Measurements from ENCODE around the gene OGFOD1. TPM values are rescaled to one million over a fixed set of nuclear protein-coding genes. Genes with fewer than 3 reads are reported as not detected.

The OGFOD1 gene
- total and polyA plus RNA-seq, 9 of the 15 experiments (the other 6 are each of a cell fraction or from before 2014, with no cell fraction given), result 60.4 to 134 (median 85.8) TPM

DNA sequence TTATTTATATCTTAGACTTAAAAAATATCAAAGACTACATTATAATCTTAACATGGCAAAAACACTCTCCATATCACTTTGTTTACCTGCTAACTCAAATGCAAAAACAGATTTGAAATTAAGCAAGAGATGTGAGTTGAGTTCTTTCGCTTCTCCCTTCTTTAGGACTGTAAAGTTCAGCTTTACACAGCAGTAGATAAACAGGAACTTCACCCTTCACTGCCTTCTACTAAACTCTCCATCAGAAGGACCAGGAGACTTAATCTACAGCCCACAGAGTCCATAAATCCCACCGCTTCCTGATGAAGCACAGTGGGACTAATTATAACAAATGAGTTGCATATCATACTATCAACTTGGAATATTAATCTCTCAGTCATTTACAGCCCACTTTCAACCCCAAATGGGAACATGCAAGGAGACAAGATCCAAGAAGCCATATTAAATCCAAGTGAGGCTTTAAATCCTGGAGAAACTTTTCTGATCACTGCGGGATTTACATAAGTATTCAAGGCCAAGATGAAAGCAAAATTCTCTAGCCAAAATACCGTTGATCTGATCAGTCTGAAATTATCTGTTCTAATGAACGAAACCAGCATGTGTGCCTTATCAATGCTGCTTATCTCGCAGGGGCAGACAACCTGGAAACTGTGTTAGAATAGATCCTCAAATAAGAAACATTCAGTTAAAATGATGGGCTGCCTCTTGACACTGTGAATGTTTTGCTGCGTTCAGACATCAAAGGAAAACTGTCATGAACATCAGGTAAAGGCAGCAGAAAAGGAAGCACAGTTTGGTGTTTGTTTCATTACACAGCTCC, 27.6 kb upstream of the OGFOD1 start:
- ATAC-seq (peak; percentile 30; the same call in 2 of the 3 replicates), DNase-seq (ENCODE audit: extremely low read depth in 1 of 4, low spot score in 3 of 4) (peak in 2 of 4 experiments; percentile 23 to 50), FAIRE-seq (peak; percentile 76)
- Histone ChIP-seq H3K4me3 (peak overlapping the region; percentile 90), H3K4me1 (replicated peaks in 1 of 2; ENCODE audit: control insufficient read depth in 2 of 2, insufficient read depth in 2 of 2, low read length in 2 of 2) (peaks cover 23 to 42% of the 10 kb centered on the region in 2 experiments), H3K27ac (ENCODE audit: extremely low read depth, low read depth, low read length) (peak overlapping the region; percentile 85), H2AFZ (ENCODE audit: low read depth, low read length) (no peak overlapping the region), H3K9ac (ENCODE audit: insufficient read depth in 1 of 2, low read depth in 2 of 2, low read length in 2 of 2) (peak overlapping the region; percentile 70 to 94), H3K9me1 (ENCODE audit: control insufficient read depth, insufficient read depth, low read length) (no peaks in the 10 kb centered on the region), H3K4me2 (ENCODE audit: insufficient read depth, low read length) (peak overlapping the region; percentile 79), H3K27me3 (ENCODE audit: control insufficient read depth in 2 of 2, insufficient read depth in 2 of 2, low read length in 2 of 2) (no peaks in the 10 kb centered on the region), H3K9me3 (replicated peaks; ENCODE audit: control insufficient read depth, insufficient read depth, low read depth, low read length) (no peaks in the 10 kb centered on the region), H3K79me2 (ENCODE audit: control insufficient read depth, insufficient read depth, low read length) (peaks cover 62% of the 10 kb centered on the region), H3K36me3 (ENCODE audit: control insufficient read depth, insufficient read depth, low read length) (peaks cover 7% of the 10 kb centered on the region; the same call in 1 of the 3 replicates), H4K20me1 (replicated peaks; ENCODE audit: control insufficient read depth, insufficient read depth, low read length) (peaks cover 12% of the 10 kb centered on the region; the same call in 1 of the 2 replicates)
- in situ Hi-C loops (cut with MboI) (no loop called here), intact Hi-C loops (cut with micrococcal nuclease) (loop anchor here (2.0 kb wide), 1 partner anchor 67 kb away; no protein-coding TSS in a partner anchor)
- WGBS (ENCODE audit: insufficient coverage, low coverage, missing lambda C conversion rate), result 3% methylated on average over 7 of the region's 7 CpGs
- POLR2A ChIA-PET, result interaction anchor here (0.7 to 2.1 kb wide), 4 partner anchors 10 to 134 kb away, joined by 3 to 6 read pairs (median 5); partner anchors contain the start of genes NUDT21 and OGFOD1
- BruUV-seq (replicated peaks), result TSS peak; percentile 70
- CTCF ChIA-PET (ENCODE audit: low intra/inter-chr PET ratio), result no interaction called here
- TF ChIP-seq, protein P1, sequence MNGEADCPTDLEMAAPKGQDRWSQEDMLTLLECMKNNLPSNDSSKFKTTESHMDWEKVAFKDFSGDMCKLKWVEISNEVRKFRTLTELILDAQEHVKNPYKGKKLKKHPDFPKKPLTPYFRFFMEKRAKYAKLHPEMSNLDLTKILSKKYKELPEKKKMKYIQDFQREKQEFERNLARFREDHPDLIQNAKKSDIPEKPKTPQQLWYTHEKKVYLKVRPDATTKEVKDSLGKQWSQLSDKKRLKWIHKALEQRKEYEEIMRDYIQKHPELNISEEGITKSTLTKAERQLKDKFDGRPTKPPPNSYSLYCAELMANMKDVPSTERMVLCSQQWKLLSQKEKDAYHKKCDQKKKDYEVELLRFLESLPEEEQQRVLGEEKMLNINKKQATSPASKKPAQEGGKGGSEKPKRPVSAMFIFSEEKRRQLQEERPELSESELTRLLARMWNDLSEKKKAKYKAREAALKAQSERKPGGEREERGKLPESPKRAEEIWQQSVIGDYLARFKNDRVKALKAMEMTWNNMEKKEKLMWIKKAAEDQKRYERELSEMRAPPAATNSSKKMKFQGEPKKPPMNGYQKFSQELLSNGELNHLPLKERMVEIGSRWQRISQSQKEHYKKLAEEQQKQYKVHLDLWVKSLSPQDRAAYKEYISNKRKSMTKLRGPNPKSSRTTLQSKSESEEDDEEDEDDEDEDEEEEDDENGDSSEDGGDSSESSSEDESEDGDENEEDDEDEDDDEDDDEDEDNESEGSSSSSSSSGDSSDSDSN (IDR thresholded peaks at IDR 0.05; ENCODE audit: borderline replicate concordance in 1 of 2, low read depth in 2 of 2, low read length in 2 of 2), result 0 out of 4 replicates have a peak, but pooled peaks of 1 of the 2 experiments have one; percentile 18
- TF ChIP-seq POLR2G (IDR thresholded peaks at IDR 0.05; ENCODE audit: low read depth, low read length), result no peak
- no peak for TF ChIP-seq ZNF586 (CRISPR knock-in tag; conservative IDR thresholded peaks at IDR 0.05)
- no peak for TF ChIP-seq SUPT5H (IDR thresholded peaks at IDR 0.05)
- TF ChIP-seq ARID1B (IDR thresholded peaks at IDR 0.05), result peak; percentile 70
- TF ChIP-seq, protein P2, sequence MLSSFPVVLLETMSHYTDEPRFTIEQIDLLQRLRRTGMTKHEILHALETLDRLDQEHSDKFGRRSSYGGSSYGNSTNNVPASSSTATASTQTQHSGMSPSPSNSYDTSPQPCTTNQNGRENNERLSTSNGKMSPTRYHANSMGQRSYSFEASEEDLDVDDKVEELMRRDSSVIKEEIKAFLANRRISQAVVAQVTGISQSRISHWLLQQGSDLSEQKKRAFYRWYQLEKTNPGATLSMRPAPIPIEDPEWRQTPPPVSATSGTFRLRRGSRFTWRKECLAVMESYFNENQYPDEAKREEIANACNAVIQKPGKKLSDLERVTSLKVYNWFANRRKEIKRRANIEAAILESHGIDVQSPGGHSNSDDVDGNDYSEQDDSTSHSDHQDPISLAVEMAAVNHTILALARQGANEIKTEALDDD (IDR thresholded peaks at IDR 0.05), result peak; percentile 28; the same call in 1 of the 2 replicates
- TF ChIP-seq, protein P3, sequence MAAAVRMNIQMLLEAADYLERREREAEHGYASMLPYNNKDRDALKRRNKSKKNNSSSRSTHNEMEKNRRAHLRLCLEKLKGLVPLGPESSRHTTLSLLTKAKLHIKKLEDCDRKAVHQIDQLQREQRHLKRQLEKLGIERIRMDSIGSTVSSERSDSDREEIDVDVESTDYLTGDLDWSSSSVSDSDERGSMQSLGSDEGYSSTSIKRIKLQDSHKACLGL (CRISPR knock-in tag; IDR thresholded peaks at IDR 0.05; ENCODE audit: borderline replicate concordance, poor library complexity, severe bottlenecking), result no peak
- no peak for TF ChIP-seq SMAD3 (CRISPR knock-in tag; conservative IDR thresholded peaks at IDR 0.05)
- TF ChIP-seq, protein P4, sequence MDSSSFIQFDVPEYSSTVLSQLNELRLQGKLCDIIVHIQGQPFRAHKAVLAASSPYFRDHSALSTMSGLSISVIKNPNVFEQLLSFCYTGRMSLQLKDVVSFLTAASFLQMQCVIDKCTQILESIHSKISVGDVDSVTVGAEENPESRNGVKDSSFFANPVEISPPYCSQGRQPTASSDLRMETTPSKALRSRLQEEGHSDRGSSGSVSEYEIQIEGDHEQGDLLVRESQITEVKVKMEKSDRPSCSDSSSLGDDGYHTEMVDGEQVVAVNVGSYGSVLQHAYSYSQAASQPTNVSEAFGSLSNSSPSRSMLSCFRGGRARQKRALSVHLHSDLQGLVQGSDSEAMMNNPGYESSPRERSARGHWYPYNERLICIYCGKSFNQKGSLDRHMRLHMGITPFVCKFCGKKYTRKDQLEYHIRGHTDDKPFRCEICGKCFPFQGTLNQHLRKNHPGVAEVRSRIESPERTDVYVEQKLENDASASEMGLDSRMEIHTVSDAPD (CRISPR knock-in tag; IDR thresholded peaks at IDR 0.05), result no peak
- peak; percentile 56 for TF ChIP-seq TAL1 (IDR thresholded peaks at IDR 0.05)
- peak; percentile 47; the same call in 1 of the 2 replicates for TF ChIP-seq SMARCE1 (IDR thresholded peaks at IDR 0.05)
- TF ChIP-seq, protein P5, sequence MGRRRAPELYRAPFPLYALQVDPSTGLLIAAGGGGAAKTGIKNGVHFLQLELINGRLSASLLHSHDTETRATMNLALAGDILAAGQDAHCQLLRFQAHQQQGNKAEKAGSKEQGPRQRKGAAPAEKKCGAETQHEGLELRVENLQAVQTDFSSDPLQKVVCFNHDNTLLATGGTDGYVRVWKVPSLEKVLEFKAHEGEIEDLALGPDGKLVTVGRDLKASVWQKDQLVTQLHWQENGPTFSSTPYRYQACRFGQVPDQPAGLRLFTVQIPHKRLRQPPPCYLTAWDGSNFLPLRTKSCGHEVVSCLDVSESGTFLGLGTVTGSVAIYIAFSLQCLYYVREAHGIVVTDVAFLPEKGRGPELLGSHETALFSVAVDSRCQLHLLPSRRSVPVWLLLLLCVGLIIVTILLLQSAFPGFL (CRISPR knock-in tag; IDR thresholded peaks at IDR 0.05), result 0 out of 2 replicates have a peak, but pooled peaks have one; percentile 52
- TF ChIP-seq GATA2 (CRISPR knock-in tag; IDR thresholded peaks at IDR 0.05), result 0 out of 2 replicates have a peak, but pooled peaks have one; percentile 51
